Stimulated activated CD8-positive, alpha-beta memory T cell treated with anti-CD3 and anti-CD28 coated beads, Interleukin-7, amount 100 ng/mL, for 48 hours (primary cell): ENCODE results near the gene DNAJB5.
"Not testable (repeated sequence)": the region's sequence is repeated elsewhere in the genome, so short reads cannot be mapped to it uniquely, and the experiment has no call there.

ENCODE experiments used
- DNase-seq, 2 donors: peaks; one replicate each; pipeline ENCODE4 v3.0.0-alpha.2; 2020; ENCODE audit warnings: low read depth in 1 of 2; ENCODE audit errors: extremely low read depth in 1 of 2

The DNAJB5 gene

DNA sequence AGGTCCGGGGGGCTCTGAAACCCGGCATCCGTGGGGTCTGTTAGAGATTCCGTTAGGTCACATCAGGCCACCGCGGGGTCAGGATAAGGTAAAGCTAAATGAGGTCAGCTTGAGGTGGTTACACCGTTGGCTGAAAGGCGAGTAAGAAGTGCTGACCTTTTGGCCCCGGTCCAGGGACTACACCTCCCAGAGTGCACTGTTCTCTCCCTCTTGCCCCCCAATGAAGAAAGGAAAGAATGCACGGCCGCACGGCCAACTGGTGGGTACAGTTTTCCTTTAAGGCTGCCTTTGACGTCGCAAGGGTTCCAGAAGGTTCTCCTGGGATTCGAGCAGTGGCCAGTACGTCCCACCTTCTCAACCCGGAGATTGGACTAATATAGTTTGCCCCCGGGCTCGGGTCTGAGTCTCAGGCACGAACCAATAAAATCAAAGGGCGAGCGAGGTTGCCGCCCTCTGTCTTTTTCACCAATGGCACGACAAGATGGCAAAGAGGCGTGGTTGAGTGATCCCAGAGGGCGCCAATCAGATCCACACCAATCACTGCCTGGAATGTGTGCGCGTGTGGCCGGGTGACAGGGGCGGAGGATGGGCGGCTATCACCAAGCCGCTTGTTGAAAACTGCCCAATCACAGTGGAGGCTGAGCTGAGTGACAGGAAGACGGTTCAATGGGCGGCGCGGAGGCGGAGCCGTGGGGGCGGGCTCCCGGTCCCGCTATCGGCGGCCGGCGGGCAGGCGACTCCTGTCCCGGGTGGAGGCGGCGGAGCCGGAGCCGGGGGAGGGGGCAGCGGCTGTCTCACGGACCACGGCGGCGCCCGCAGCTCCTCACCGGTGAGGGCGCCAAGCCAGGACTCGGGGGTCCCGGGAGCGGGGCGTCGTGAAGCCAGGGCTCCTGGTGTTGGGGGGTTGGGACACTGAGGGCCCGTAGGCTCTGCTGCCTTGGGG is at the start of gene DNAJB5:
Gene DNAJB5, plus strand, starts transcription at position 743 of the 943 bp plus-strand sequence. CDS start 886 bp downstream, outside the sequence.
- DNase-seq, result peak; percentile 93 to 96

DNA sequence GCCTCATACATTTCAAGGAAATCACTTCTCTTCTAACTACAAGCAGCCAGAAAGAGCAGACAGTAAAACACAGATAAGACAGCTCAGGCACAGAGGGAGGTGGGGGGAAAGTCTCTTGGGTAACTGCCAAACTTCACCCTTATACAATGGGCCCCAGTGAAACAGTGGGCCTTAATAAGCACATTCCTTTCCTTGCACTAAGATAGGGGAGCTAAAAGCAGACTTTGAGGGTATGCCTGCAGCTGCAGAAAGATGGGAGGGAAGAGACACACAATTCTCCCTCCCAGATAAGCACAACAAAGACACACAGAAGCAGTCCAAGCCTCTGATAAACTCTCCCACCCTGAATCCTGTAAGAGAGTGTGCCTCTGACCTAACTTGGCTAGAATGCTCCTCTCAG is 49.6 kb upstream of the DNAJB5 start:
- DNase-seq, result not testable (repeated sequence)

DNA sequence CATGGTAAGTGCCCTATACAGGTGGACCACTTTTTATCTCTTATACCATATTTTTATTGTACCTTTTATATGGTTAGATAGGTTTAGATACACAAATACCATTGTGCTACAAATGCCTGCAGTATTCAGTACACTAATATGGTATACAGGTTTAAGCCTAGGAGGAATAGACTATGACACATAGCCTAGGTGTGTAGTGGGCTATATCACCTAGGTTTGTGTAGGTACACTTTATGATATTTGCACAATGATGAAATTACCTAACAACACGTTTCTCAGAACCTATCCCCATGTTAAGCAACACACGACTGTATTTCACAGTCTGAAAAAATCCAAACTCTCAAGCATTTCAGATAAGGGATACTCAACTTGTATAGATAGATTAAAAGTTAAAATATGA is 41.1 kb upstream of the DNAJB5 start:
- DNase-seq, result no peak

GRCh38 chr9:34954225-34954624 is 35.3 kb upstream of the DNAJB5 start:
- no peak for DNase-seq

DNA sequence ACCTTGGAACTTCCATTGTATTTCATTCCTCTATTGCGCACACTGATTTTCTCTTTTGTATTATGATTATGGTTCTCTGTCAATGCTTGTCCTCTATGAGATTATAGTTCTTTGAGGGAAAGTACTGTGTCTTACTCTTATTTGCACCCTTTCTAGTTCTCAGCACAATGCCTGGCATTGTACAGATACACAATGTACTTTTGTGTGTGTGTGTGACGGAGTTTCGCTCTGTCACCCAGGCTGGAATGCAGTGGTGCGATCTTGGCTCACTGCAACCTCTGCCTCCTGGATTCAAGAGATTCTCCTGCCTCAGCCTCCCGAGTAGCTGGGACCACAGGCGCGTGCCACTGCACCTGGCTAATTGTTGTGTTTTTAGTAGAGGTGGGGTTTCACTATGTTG is 33.5 kb upstream of the DNAJB5 start:
- DNase-seq, result not testable (repeated sequence)

GRCh38 chr9:34956648-34957047 is 32.9 kb upstream of the DNAJB5 start:
- DNase-seq, result no peak

GRCh38 chr9:34957492-34958410 is 31.8 kb upstream of the DNAJB5 start, which contains the start of gene PHF24:
PHF24 (plus strand) TSS chr9:34958285; CDS start chr9:34971299, 13,014 bp downstream.
- no peak for DNase-seq

DNA sequence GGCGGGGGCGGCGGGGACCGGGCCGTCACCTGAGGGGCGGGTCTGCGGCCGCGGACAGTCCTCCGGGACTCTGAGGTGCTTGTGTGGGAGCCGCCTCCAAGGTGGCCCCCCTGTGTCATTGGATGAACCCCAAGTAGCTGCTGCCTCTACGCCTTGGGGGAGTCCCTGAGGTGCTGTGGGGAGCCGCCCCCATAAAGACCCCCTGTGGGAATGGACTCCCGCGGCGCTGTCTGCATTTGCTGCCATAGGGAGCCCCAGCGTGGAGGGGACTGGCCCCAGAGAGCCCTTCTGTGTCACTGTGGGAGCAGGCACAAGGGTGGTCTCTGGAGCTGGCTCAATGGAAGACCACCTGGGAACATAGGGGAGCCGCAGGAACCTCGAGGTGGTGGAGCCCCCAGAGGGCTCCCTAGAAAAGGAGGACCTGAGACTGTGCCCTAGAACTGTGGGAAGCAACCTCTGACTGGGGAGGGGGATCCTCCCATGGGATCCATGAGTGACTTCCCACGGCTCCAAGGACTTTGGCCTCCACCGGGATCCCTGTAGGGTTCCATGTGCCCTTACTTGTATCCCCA is 31.0 kb upstream of the DNAJB5 start:
- DNase-seq, result no peak

GRCh38 chr9:34959461-34959860 is 30.1 kb upstream of the DNAJB5 start:
- DNase-seq, result no peak

- no peak for DNase-seq
Observed at GRCh38 chr9:34961574-34962490, 27.7 kb upstream of the DNAJB5 start.

- no peak for DNase-seq
Observed at GRCh38 chr9:34962546-34962945, 27.0 kb upstream of the DNAJB5 start.

DNA sequence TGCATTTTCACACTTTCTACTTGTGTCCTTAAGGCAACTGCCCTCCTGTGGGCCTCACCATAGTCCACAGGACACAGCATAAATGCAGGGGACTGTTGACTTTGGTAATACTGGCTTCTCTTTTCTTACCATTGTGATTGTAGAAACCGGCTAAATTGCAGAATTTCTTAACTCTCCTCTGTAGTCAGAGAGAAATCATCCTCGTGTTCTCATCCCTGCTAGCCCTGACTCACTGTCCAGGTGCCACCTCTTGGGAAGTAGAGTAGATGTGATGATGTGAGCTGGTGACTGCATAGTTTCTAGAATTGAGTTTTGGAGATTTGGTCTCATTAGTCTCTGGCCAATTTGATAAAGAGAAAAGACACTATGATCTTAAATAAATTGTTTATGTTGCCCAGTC is 26.0 kb upstream of the DNAJB5 start:
- no peak for DNase-seq

GRCh38 chr9:34964458-34964857 is 25.1 kb upstream of the DNAJB5 start:
- no peak for DNase-seq

DNA sequence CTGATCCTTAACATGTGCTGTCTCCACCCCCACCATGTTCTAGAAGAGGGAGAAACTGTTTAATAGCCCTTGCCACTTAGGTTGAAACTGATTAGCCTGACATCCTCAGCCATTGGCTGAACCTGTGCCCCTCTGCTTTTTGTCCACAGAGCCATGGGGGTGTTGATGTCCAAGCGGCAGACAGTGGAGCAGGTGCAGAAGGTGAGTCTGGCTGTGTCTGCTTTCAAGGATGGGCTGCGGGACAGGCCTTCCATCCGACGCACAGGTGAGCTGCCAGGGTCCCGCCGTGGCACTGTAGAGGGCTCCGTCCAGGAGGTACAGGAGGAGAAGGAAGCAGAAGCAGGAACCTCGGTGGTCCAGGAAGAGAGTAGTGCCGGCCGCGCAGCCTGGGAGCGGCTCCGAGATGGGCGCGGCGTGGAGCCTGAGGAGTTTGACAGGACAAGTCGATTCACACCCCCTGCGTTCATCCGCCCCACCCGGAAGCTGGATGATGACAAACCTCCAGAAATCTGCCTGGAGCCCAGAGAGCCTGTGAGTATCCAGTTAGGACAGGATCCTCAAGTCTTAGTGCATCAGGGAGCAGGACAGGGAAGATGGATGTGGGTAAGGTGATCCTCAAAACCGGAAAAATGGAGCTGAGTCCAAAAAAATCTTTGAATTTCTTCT is 18.3 kb upstream of the DNAJB5 start:
- no peak for DNase-seq

DNA sequence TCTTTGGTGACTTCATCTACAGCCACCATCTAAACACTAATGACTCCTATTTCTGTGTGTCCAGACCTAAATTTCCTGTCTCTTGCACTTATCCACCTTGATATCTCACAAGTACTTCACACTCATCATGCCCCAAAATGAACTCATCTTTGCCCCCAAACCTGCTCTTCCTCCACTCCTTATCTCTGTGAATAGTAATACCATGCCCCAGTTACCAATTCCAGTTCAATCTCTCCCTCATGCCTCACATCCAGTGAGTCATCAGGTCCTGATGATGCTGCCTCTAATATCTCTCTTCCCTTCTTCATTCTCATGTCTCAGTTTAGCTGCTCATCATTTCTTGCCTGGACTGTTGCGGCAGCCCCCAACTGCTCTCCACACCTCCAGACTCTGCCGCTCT is 14.9 kb upstream of the DNAJB5 start:
- DNase-seq, result no peak

DNA sequence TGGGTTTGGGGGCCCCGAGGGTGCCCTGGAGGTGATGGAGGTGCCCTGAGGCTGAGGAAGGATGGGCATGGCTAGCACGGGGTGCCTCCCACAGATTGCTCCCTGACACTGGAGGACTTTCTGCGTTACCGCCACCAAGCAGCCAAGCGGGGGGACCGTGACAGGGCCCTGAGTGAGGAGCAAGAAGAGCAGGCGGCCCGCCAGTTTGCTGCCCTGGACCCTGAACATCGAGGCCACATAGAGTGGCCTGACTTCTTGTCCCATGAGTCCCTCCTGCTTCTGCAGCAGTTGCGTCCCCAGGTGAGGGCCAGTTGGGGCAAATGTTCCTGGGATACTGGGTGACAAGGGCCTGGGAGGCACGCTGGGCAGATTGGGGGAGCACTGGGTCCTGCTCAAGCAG is 13.1 kb upstream of the DNAJB5 start:
- DNase-seq, result no peak

DNA sequence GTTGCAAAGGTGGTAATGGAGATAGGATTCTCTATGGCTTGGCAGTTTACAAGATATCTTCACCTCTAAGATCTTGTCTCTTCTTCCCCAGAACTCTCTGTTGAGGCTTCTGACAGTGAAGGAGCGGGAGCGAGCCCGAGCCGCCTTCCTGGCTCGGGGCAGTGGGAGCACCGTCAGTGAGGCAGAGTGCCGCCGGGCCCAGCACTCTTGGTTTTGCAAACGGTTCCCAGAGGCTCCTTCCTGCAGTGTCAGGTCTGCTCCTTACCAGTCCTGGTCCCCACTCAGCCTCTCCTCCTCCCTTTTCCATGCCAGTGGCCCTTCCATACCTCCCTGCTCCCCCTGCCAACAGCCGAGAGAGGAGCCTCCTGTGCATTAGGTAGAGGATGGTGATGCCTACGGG is 12.6 kb upstream of the DNAJB5 start:
- DNase-seq, result no peak

- DNase-seq, result no peak
Observed at GRCh38 chr9:34980181-34980761, 9.3 kb upstream of the DNAJB5 start.

GRCh38 chr9:34982361-34982760 is 7.2 kb upstream of the DNAJB5 start:
- no peak for DNase-seq
